Testis (tissue), 2 donors: ENCODE data around the gene IL36B.

Experiments
- CTCF ChIP-seq, 3 experiments: fragments of 450-650 bp in 2 of 3; fragments of 200-600 bp in 1 of 3; sonication (generic) in 1 of 3; IDR thresholded peaks; one replicate each; pipeline ENCODE4 v1.5.1; 2016 to 2019; ENCODE audit warnings: antibody characterized with exemption in 3 of 3, mild to moderate bottlenecking in 2 of 3, moderate library complexity in 1 of 3
- POLR2A ChIP-seq: fragments of 450-650 bp; IDR thresholded peaks from one replicate; pipeline ENCODE4 v1.6.1; 2017; ENCODE audit warnings: antibody characterized with exemption, mild to moderate bottlenecking, moderate library complexity

GRCh38 chr2:113021312-113021711 lies 31.4 kb downstream of the IL36B start:
- no peak for TF ChIP-seq CTCF (IDR thresholded peaks at IDR 0.05)
- TF ChIP-seq POLR2A: no peak
